Measurements from ENCODE around the gene USP36.

The USP36 gene

GRCh38 chr17:78808163-78808562 lies 32.5 kb downstream of the USP36 start:
- no peak for DNase-seq

GRCh38 chr17:78806451-78806850 lies 34.2 kb downstream of the USP36 start:
- no peak for DNase-seq

- DNase-seq: no peak
Observed at GRCh38 chr17:78805301-78805700, 35.3 kb downstream of the USP36 start.

- DNase-seq: no peak
Observed at GRCh38 chr17:78804777-78805176, 35.8 kb downstream of the USP36 start.

GRCh38 chr17:78803186-78803845 lies 37.3 kb downstream of the USP36 start:
- DNase-seq: no peak

- no peak for DNase-seq
Observed at GRCh38 chr17:78802459-78802858, 38.2 kb downstream of the USP36 start.

GRCh38 chr17:78802008-78802407 lies 38.6 kb downstream of the USP36 start:
- DNase-seq: no peak

GRCh38 chr17:78800132-78800931 lies 40.3 kb downstream of the USP36 start:
- DNase-seq: no peak

GRCh38 chr17:78798695-78799559 lies 41.7 kb downstream of the USP36 start:
- DNase-seq: peak; percentile 15

GRCh38 chr17:78797691-78798585 lies 42.7 kb downstream of the USP36 start:
- no peak for DNase-seq

- DNase-seq: no peak
Observed at GRCh38 chr17:78797213-78797612, 43.4 kb downstream of the USP36 start.

GRCh38 chr17:78796517-78796900 lies 44.1 kb downstream of the USP36 start:
- no peak for DNase-seq

- DNase-seq: no peak
Observed at GRCh38 chr17:78795861-78796516, 44.6 kb downstream of the USP36 start.

GRCh38 chr17:78794864-78795640 lies 45.6 kb downstream of the USP36 start:
- no peak for DNase-seq

GRCh38 chr17:78794399-78794798 lies 46.2 kb downstream of the USP36 start:
- no peak for DNase-seq

GRCh38 chr17:78793968-78794367 lies 46.6 kb downstream of the USP36 start:
- no peak for DNase-seq

- DNase-seq: no peak
Observed at GRCh38 chr17:78793415-78793814, 47.2 kb downstream of the USP36 start.

- DNase-seq: no peak
Observed at GRCh38 chr17:78791840-78792709, 48.5 kb downstream of the USP36 start.

GRCh38 chr17:78790552-78790951 lies 50.1 kb downstream of the USP36 start:
- DNase-seq: no peak

GRCh38 chr17:78789663-78790181 lies 50.9 kb downstream of the USP36 start:
- peak; percentile 26 for DNase-seq

Data from NCI-H1436 (cell line).